B cell (primary cell): Measurements from ENCODE around the gene BAG2. TPM values are rescaled to one million over a fixed set of nuclear protein-coding genes. Genes with fewer than 3 reads are reported as not detected.

Experiments used
- ATAC-seq: fragments of 200-7000 bp; cut with Tn5 transposase; one replicate; pipeline ENCODE4 v1.10.0; 2021; ENCODE audit warnings: low read depth, mild to moderate bottlenecking, moderate number of reproducible peaks, moderate library complexity
- CTCF ChIA-PET: fragments of 350-600 bp; sonication (Branson Sonifier 250); formaldehyde crosslinking; loops from one replicate; lab custom pipeline; 2021; ENCODE audit warnings: antibody characterized with exemption, inconsistent platforms; lab: Charles Lee
- POLR2A ChIA-PET: fragments of 350-600 bp; sonication (Branson Sonifier 250); formaldehyde crosslinking; loops from one replicate; lab custom pipeline; 2021; ENCODE audit warnings: antibody characterized with exemption; lab: Charles Lee
- DNase-seq: peaks from one replicate; pipeline ENCODE4 v3.0.0; 2013
- H2AFZ ChIP-seq: 2 replicates; pipeline ENCODE4 v1.6.1; 2012; ENCODE audit warnings: mild to moderate bottlenecking, low read depth, low read length; ENCODE audit not compliant: insufficient read depth, poor library complexity, severe bottlenecking
- H3K27ac ChIP-seq, 2 donors: 1 replicate in 1 of 2; 2 replicates in 1 of 2; pipeline ENCODE4 v1.5.1; 2012 to 2013; ENCODE audit warnings: low read length in 2 of 2, mild to moderate bottlenecking in 2 of 2, moderate library complexity in 1 of 2
- H3K27me3 ChIP-seq, 4 experiments: fragments of 200-600 bp in 1 of 4; sonication (generic) in 1 of 4; replicated peaks in 1 of 4; 1 replicate in 2 of 4; 2 replicates in 2 of 4; pipeline versions ENCODE4 v1.6.1 to v1.7.0; 2013 to 2016; ENCODE audit warnings: low read length in 3 of 4, mild to moderate bottlenecking in 2 of 4, mixed read lengths in 1 of 4, moderate library complexity in 1 of 4; ENCODE audit not compliant: insufficient read depth in 4 of 4, control insufficient read depth in 3 of 4; ENCODE audit errors: control extremely low read depth in 1 of 4
- H3K36me3 ChIP-seq, 2 experiments: replicated peaks in 1 of 2; 1 replicate in 1 of 2; 2 replicates in 1 of 2; pipeline versions ENCODE4 v1.6.1 to v1.7.1; 2013; ENCODE audit warnings: low read length in 1 of 2; ENCODE audit not compliant: insufficient read depth in 2 of 2, control insufficient read depth in 1 of 2; ENCODE audit errors: control extremely low read depth in 1 of 2, extremely low read depth in 1 of 2
- H3K4me1 ChIP-seq, 2 donors: fragments of 200-600 bp in 1 of 2; sonication (generic) in 1 of 2; 1 replicate in 1 of 2; 2 replicates in 1 of 2; pipeline versions ENCODE4 v1.5.1 to v1.6.1; 2013 to 2017; ENCODE audit warnings: low read length in 2 of 2; ENCODE audit not compliant: control insufficient read depth in 2 of 2, insufficient read depth in 2 of 2
- H3K4me2 ChIP-seq: replicated peaks from 2 replicates; pipeline ENCODE3; 2012; ENCODE audit warnings: mild to moderate bottlenecking, low read depth, low read length; ENCODE audit not compliant: poor library complexity, severe bottlenecking
- H3K4me3 ChIP-seq, 5 experiments: fragments of 200-600 bp in 1 of 5; sonication (generic) in 1 of 5; 1 replicate in 3 of 5; 2 replicates in 2 of 5; pipeline versions ENCODE4 v1.5.1 to v1.7.0; 2011 to 2016; ENCODE audit warnings: low read length in 4 of 5, mild to moderate bottlenecking in 4 of 5, low read depth in 2 of 5, control low read depth in 1 of 5, moderate library complexity in 1 of 5; ENCODE audit not compliant: insufficient read depth in 1 of 5; ENCODE audit errors: control extremely low read depth in 1 of 5, extremely low read depth in 1 of 5
- H3K79me2 ChIP-seq: fragments of 200-600 bp; sonication (generic); one replicate; pipeline ENCODE4 v1.6.0; 2016; ENCODE audit warnings: low read length; ENCODE audit not compliant: control insufficient read depth, insufficient read depth
- H3K9ac ChIP-seq: fragments of 200-600 bp; sonication (generic); 2 replicates; pipeline ENCODE4 v1.6.1; 2017; ENCODE audit warnings: mild to moderate bottlenecking, low read length, moderate library complexity
- H3K9me3 ChIP-seq, 3 donors: one replicate each; pipeline versions ENCODE4 v1.6.1 to v1.7.1; 2013; ENCODE audit warnings: low read length in 2 of 3; ENCODE audit not compliant: control insufficient read depth in 2 of 3, insufficient read depth in 1 of 3; ENCODE audit errors: control extremely low read depth in 1 of 3
- H4K20me1 ChIP-seq: 2 replicates; pipeline ENCODE4 v1.6.0; 2012; ENCODE audit warnings: mild to moderate bottlenecking, low read length; ENCODE audit not compliant: insufficient read depth, control insufficient read depth, poor library complexity, severe bottlenecking
- H3K27ac Mint-ChIP-seq: one replicate; pipeline ENCODE4 v1.8.0; 2021; ENCODE audit warnings: mixed read lengths
- H3K27me3 Mint-ChIP-seq: one replicate; pipeline ENCODE4 v1.8.0; 2021; ENCODE audit warnings: mixed read lengths
- H3K4me1 Mint-ChIP-seq: one replicate; pipeline ENCODE4 v1.8.0; 2021; ENCODE audit warnings: mixed read lengths
- H3K4me3 Mint-ChIP-seq: one replicate; pipeline ENCODE4 v1.8.0; 2021; ENCODE audit warnings: mixed read lengths
- H3K9me3 Mint-ChIP-seq: one replicate; pipeline ENCODE4 v1.8.0; 2022; ENCODE audit warnings: mixed read lengths; ENCODE audit not compliant: insufficient read depth
- CTCF ChIP-seq: fragments of 200-600 bp; IDR thresholded peaks from one replicate; pipeline ENCODE4 v1.8.0; 2022; ENCODE audit warnings: antibody characterized with exemption, mild to moderate bottlenecking
- EZH2 ChIP-seq: IDR thresholded peaks from 2 replicates; pipeline ENCODE4 v1.6.1; 2012; ENCODE audit warnings: borderline replicate concordance, low read depth, mild to moderate bottlenecking, moderate library complexity, low read length; ENCODE audit not compliant: insufficient read depth, poor library complexity, severe bottlenecking
- WGBS: methylation state at CpG from one replicate; pipeline ENCODE4 v1.1.5; 2013; ENCODE audit warnings: missing lambda C conversion rate; ENCODE audit not compliant: insufficient coverage; 5-methylcytosine and 5-hydroxymethylcytosine counted together
- intact Hi-C: fragments of 100-400 bp; cut with micrococcal nuclease; formaldehyde crosslinking; loops from one replicate; pipeline ENCODE4 v1.10.0; 2022
- polyA minus RNA-seq: library from RNA; depleted of rRNA, polyadenylated mRNA; stranded (reverse); fragments of >200 nt; gene quantifications from 2 replicates; pipeline ENCODE4 v1.2.3, GENCODE V29; 2012
- polyA plus RNA-seq: library from polyadenylated mRNA; depleted of rRNA; stranded (reverse); fragments of >200 nt; gene quantifications from 2 replicates; pipeline ENCODE4 v1.2.3, GENCODE V29; 2012
- total RNA-seq, 2 donors: library from RNA; stranded (reverse); fragments of 120-200 nt in 1 of 2; gene quantifications; 1 replicate in 1 of 2; 2 replicates in 1 of 2; pipeline versions ENCODE4 v1.2.3 to v1.2.4, GENCODE V29; 2013 to 2022

BAG2 gene
- total RNA-seq = 4.6 and 4.7 TPM in 2 replicates
- 3.5 TPM for total RNA-seq (2013)
- 1.5 and 2.2 TPM in 2 replicates for polyA plus RNA-seq
- polyA minus RNA-seq = 2.4 and 2.5 TPM in 2 replicates

- Mint-ChIP-seq H3K27ac (peak within 1 kb of the TSS; percentile 88), H3K27me3 (no peaks in the 10 kb centered on the region), H3K9me3 (no peaks in the 10 kb centered on the region), H3K4me1 (peaks cover 17% of the 10 kb centered on the region), H3K4me3 (peak within 1 kb of the TSS; percentile 89)
- peaks cover 9% of the 10 kb centered on the region for H3K79me2 ChIP-seq
- peak within 1 kb of the TSS; percentile 82 for H3K9ac ChIP-seq
- H3K36me3 ChIP-seq = no peaks in the 10 kb centered on the region
- under 1% methylated on average over 97 of the region's 97 CpGs for WGBS
- H3K4me3 ChIP-seq = peak within 1 kb of the TSS; percentile 65 to 83 (median 79)
- peak within 1 kb of the TSS; percentile 87 for H2AFZ ChIP-seq
- peak within 1 kb of the TSS; percentile 77 to 88 for H3K27ac ChIP-seq
- H4K20me1 ChIP-seq = peaks cover 11% of the 10 kb centered on the region
- CTCF ChIA-PET = interaction anchor here (0.7 to 1.9 kb wide), 3 partner anchors 144 to 151 kb away, joined by 3 to 4 read pairs (median 3); no protein-coding TSS in a partner anchor
- TF ChIP-seq CTCF = no peak
- TF ChIP-seq EZH2 = no peak
- POLR2A ChIA-PET = interaction anchor here (1.5 to 1.8 kb wide), 2 partner anchors 49 to 83 kb away, joined by 4 read pairs; partner anchors contain the start of gene ZNF451
- ATAC-seq (peak; percentile 86), DNase-seq (peak; percentile 94)
- intact Hi-C loops = loop anchor here (1.0 to 2.0 kb wide), 4 partner anchors 50 to 144 kb away; partner anchors contain the start of genes KIAA1586 and RAB23
- H3K9me3 ChIP-seq = no peaks in the 10 kb centered on the region
- no peaks in the 10 kb centered on the region for H3K27me3 ChIP-seq
- peak within 1 kb of the TSS; percentile 86 for H3K4me2 ChIP-seq
- peaks cover 9 to 18% of the 10 kb centered on the region in 2 donors for H3K4me1 ChIP-seq
These were observed at the start of gene BAG2 for GRCh38 chr6:57172136-57173055. BAG2 (plus strand) TSS chr6:57172326; CDS start chr6:57172698, 372 bp downstream.
